SJCRH30 (cell line): Measurements from ENCODE around the gene SCAPER. TPM values are rescaled to one million over a fixed set of nuclear protein-coding genes. Genes with fewer than 3 reads are reported as not detected.

Experiments
- DNase-seq, 2 experiments: peaks; one replicate each; pipeline ENCODE4 v3.0.0-alpha.2; 2015 to 2020
- H3K27ac ChIP-seq: fragments of 250-450 bp; sonication (Bioruptor Pico); 2 replicates; pipeline ENCODE4 v1.5.1; 2020; ENCODE audit warnings: mild to moderate bottlenecking, moderate library complexity
- H3K27me3 ChIP-seq: fragments of 250-450 bp; sonication (Bioruptor Pico); 2 replicates; pipeline ENCODE4 v1.5.1; 2020; ENCODE audit warnings: mild to moderate bottlenecking, moderate library complexity
- H3K36me3 ChIP-seq: fragments of 250-450 bp; sonication (Bioruptor Pico); 2 replicates; pipeline ENCODE4 v1.5.1; 2020; ENCODE audit warnings: mild to moderate bottlenecking, moderate library complexity
- H3K4me1 ChIP-seq: fragments of 250-450 bp; sonication (Bioruptor Pico); 2 replicates; pipeline ENCODE4 v1.5.1; 2020; ENCODE audit warnings: mild to moderate bottlenecking, moderate library complexity
- H3K4me3 ChIP-seq: fragments of 250-450 bp; sonication (Bioruptor Pico); 2 replicates; pipeline ENCODE4 v1.5.1; 2020; ENCODE audit warnings: mild to moderate bottlenecking, moderate library complexity
- H3K9me3 ChIP-seq: fragments of 250-450 bp; sonication (Bioruptor Pico); replicated peaks from 2 replicates; pipeline ENCODE4 v1.5.1; 2020; ENCODE audit warnings: mild to moderate bottlenecking, moderate library complexity
- total RNA-seq: library from RNA; depleted of rRNA; stranded (reverse); fragments of >200 nt; shearing (Covaris generic); gene quantifications from 2 replicates; pipeline ENCODE4 v1.2.3, GENCODE V29; 2014

The SCAPER gene
- total RNA-seq, 1 experiment from 2014 or later = 15.1 TPM

- H3K4me1 ChIP-seq = no peaks in the 10 kb centered on the region
Observed at GRCh38 chr15:76588811-76589747, 316.1 kb downstream of the SCAPER start.

GRCh38 chr15:76585576-76585897, 319.6 kb downstream of the SCAPER start:
- Histone ChIP-seq H3K9me3 (no peaks in the 10 kb centered on the region; the same call in 1 of the 2 replicates), H3K36me3 (no peaks in the 10 kb centered on the region), H3K27ac (no peak overlapping the region), H3K27me3 (no peaks in the 10 kb centered on the region), H3K4me1 (no peaks in the 10 kb centered on the region), H3K4me3 (no peak overlapping the region)
- no peak for DNase-seq

More at GRCh38 chr15:76588811-76589747, 316.1 kb downstream of the SCAPER start:
- Histone ChIP-seq H3K9me3 (no peaks in the 10 kb centered on the region), H3K36me3 (no peaks in the 10 kb centered on the region), H3K27ac (no peak overlapping the region), H3K27me3 (no peaks in the 10 kb centered on the region), H3K4me3 (no peak overlapping the region)
- DNase-seq = no peak

- no peak overlapping the region for H3K27ac ChIP-seq
- H3K36me3 ChIP-seq = no peaks in the 10 kb centered on the region
- H3K27me3 ChIP-seq = no peaks in the 10 kb centered on the region
- no peak for DNase-seq
- no peaks in the 10 kb centered on the region; the same call in 1 of the 2 replicates for H3K9me3 ChIP-seq
- no peak overlapping the region for H3K4me3 ChIP-seq
- no peaks in the 10 kb centered on the region for H3K4me1 ChIP-seq
Observed at GRCh38 chr15:76584868-76585575, 320.1 kb downstream of the SCAPER start.

DNA sequence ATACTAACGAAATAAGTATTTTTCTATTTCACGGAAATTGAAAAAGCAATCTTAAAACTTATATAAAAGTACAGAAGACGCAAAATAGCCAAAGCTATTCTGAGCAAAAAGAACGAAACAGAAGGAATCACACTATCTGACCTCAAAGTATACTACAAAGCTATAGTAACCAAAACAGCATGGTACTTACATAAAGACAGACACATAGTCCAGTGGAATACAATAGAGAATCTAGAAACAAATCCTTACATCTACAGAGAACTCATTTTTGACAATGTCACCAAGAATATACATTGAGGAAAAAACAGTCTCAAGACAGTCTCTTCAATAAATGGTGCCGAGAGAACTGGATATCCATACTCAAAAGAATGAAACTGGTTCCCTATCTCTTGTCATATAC, 322.6 kb downstream of the SCAPER start:
- Histone ChIP-seq H3K4me3 (no peak overlapping the region), H3K36me3 (no peaks in the 10 kb centered on the region), H3K27me3 (no peaks in the 10 kb centered on the region), H3K9me3 (no peaks in the 10 kb centered on the region; the same call in 1 of the 2 replicates), H3K27ac (no peak overlapping the region), H3K4me1 (no peaks in the 10 kb centered on the region)
- no peak for DNase-seq

GRCh38 chr15:76577879-76578512, 327.1 kb downstream of the SCAPER start:
- H3K4me1 ChIP-seq = no peaks in the 10 kb centered on the region
- no peak for DNase-seq
- no peaks in the 10 kb centered on the region for H3K27me3 ChIP-seq
- H3K4me3 ChIP-seq = no peak overlapping the region
- no peak overlapping the region for H3K27ac ChIP-seq
- no peaks in the 10 kb centered on the region for H3K36me3 ChIP-seq
- H3K9me3 ChIP-seq = no peaks in the 10 kb centered on the region; the same call in 1 of the 2 replicates

DNA sequence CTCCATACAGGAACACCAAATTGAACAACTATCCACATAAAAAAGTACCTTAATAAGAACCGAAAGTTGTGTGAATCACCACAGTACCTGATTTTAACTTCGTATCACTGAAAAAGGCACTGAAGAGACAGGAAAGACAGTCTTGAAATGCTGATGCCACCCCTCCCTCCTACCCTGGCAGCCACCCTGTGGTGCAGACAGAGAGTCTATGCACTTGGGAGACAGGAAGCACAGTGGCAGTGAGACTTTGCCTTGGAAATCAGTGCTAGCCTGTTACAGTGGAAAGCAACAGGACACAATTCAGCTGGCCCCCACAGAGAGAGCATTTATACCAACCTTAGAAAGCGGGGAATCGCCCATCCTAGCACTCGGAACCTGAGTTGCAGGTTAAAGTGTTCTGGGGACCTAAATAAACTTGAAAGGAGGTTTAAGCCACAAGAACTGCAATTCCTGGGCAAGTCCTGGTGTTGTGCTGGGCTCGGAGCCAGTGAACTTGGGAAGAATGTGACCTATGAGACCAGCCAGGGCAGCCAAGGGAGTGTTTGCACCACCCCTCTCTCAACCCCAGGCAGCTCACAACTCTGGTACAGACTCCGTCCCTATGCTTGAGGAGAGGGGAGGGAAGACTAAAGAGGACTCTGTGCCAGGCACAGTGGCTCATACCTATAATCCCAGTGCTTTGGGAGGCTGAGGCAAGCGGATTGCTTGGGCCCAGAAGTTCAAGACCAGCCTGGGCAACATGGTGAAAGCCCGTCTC, 328.4 kb downstream of the SCAPER start:
- no peak overlapping the region for H3K4me3 ChIP-seq
- no peaks in the 10 kb centered on the region for H3K27me3 ChIP-seq
- H3K36me3 ChIP-seq = no peaks in the 10 kb centered on the region
- H3K27ac ChIP-seq = no peak overlapping the region
- H3K9me3 ChIP-seq = no peaks in the 10 kb centered on the region
- DNase-seq = no peak
- no peaks in the 10 kb centered on the region for H3K4me1 ChIP-seq

DNA sequence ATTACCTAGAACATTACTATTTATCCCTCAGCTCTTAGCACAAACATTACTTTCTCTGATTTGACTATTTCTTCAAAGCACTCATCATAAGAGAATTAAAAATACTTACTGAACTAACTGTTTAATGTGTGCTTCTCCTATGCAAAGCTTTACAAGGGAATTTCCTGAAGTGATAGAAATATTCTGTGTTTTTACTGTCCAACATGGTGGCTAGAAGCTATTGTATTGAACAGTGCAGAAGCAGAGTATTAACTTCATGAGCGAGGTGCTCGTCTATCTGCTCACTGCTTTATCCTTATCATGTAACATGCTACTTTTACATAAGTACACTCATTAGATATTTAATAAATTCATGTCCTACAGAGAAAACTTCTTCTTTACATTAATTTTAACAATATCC, 329.5 kb downstream of the SCAPER start:
- H3K4me1 ChIP-seq = no peaks in the 10 kb centered on the region
- H3K27me3 ChIP-seq = no peaks in the 10 kb centered on the region
- H3K27ac ChIP-seq = no peak overlapping the region
- DNase-seq = no peak
- H3K36me3 ChIP-seq = no peaks in the 10 kb centered on the region
- no peak overlapping the region for H3K4me3 ChIP-seq
- H3K9me3 ChIP-seq = no peaks in the 10 kb centered on the region

DNA sequence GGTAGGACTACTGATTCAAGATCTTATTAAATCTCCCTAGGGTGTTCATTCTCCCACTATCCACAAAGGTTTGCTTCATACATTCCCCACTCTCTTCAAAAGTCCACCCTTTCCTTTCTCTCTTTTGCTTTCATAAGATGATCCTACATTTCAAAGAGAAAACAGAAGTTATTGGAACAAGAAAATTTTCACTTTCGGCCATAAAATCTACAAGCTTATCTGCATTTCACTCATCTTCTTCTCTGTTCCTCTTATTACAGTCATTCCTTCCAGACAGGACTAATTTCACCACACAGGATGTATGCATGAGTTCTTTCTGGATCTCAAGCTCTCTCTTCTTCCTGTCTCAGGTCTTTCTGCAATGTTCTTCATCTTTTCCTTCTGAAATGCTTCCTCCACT, 329.9 kb downstream of the SCAPER start:
- Histone ChIP-seq H3K4me3 (no peak overlapping the region), H3K4me1 (no peaks in the 10 kb centered on the region), H3K9me3 (no peaks in the 10 kb centered on the region), H3K27ac (no peak overlapping the region), H3K27me3 (no peaks in the 10 kb centered on the region), H3K36me3 (no peaks in the 10 kb centered on the region)
- DNase-seq = no peak

DNA sequence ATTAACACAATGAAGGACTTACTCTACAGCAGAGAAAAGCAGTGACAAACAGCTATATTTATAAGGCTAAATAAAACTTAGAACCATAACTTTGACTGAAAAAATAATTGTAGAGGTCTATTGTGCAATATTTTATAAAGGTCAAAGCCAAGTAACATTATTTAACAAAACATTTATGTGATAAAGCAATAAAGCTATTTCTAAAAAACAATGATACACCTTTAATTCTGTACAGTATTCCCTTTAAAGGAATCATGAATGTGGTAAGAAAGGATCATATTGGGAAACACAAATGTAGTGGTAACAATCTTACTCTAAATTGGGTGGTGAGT, 332.2 kb downstream of the SCAPER start:
- H3K36me3 ChIP-seq = no peaks in the 10 kb centered on the region
- no peaks in the 10 kb centered on the region for H3K9me3 ChIP-seq
- H3K27ac ChIP-seq = no peak overlapping the region
- DNase-seq = no peak
- H3K4me1 ChIP-seq = no peaks in the 10 kb centered on the region
- H3K27me3 ChIP-seq = no peaks in the 10 kb centered on the region
- no peak overlapping the region for H3K4me3 ChIP-seq

DNA sequence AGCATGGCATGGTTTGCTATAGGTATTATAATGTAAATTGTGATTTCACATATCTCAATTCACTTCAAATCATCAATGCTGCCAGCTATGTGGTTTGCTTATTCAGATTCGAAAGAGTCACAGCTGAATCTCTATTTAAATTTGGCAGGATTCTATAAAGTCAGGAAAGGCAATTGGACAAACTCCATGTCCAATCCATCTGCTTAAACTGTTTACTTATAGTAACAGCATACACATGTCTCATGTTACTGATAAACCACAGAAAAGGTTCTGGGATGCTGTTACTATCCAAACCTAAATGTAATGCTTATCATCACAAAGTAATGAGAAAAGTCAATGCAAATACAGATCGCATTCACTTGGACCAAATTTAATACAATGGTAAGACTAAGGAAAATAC, 338.9 kb downstream of the SCAPER start:
- Histone ChIP-seq H3K9me3 (no peaks in the 10 kb centered on the region), H3K36me3 (no peaks in the 10 kb centered on the region), H3K27me3 (no peaks in the 10 kb centered on the region), H3K4me3 (no peak overlapping the region), H3K27ac (peak overlapping the region; percentile 20; the same call in 1 of the 2 replicates), H3K4me1 (peaks cover 22% of the 10 kb centered on the region)
- DNase-seq = peak in 1 of 2 experiments; percentile 64

DNA sequence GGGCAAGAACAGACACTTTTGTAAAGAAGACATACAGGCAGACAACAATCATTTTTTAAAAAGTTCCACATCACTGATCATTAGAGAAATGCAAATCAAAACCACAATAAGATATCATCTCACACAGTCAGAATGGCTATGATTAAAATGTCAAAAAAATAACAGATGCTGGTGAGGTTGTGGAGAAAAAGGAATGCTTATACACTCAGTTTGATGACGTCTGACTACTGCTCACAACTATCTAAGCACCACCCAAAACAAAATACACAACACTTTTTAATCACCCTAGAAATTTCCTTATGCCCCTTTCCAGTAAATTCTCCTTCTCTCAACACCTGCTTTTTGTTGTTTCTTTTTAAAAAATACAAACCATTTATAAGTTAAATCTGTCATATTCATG, 339.8 kb downstream of the SCAPER start:
- no peaks in the 10 kb centered on the region for H3K9me3 ChIP-seq
- no peaks in the 10 kb centered on the region for H3K36me3 ChIP-seq
- DNase-seq = no peak
- H3K4me1 ChIP-seq = peaks cover 22% of the 10 kb centered on the region
- no peak overlapping the region for H3K4me3 ChIP-seq
- no peaks in the 10 kb centered on the region for H3K27me3 ChIP-seq
- H3K27ac ChIP-seq = no peak overlapping the region

DNA sequence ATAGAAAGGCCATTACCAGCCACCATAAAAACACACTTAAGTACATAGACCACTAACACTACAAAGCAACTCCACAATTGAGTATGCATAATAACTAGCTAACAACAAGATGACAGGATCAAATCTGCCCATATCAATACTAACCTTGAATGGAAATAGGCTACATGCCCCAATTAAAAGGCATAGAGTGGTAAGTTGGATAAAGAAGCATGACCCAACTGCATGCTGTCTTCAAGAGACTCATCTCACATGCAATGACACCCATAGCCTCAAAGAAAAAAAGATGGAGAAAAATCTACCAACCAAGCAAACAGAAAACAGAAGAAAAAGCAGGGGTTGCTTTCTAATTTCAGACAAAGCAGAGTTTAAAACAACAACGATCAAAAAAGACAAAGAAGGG, 349.9 kb downstream of the SCAPER start:
- Histone ChIP-seq H3K27me3 (no peaks in the 10 kb centered on the region), H3K9me3 (no peaks in the 10 kb centered on the region), H3K36me3 (no peaks in the 10 kb centered on the region), H3K4me3 (no peak overlapping the region), H3K27ac (no peak overlapping the region), H3K4me1 (no peaks in the 10 kb centered on the region)
- DNase-seq = no peak

- H3K27ac ChIP-seq = no peak overlapping the region
- no peak overlapping the region for H3K4me3 ChIP-seq
- DNase-seq = no peak
Observed at GRCh38 chr15:76553564-76553963, 351.6 kb downstream of the SCAPER start.

DNA sequence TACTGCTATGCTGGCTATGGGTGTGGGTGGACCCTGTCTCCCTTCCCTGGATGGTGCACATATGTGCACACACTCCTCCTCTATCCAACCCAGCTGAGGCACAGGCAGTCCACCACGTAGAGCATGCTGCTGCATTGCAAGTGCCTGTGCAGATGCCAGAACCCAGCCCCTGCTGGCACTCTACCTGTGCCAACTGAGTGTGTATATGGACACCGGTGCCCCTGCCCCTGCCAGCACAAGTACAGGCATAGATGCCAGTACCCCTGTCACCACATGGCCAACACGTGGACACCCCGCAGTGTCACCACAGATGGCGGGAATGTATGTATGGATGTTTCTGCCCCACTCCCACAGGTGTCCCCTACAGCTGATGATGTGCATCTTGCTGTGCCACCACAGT, 352.0 kb downstream of the SCAPER start:
- H3K4me1 ChIP-seq = no peaks in the 10 kb centered on the region
- no peaks in the 10 kb centered on the region for H3K36me3 ChIP-seq
- H3K27me3 ChIP-seq = no peaks in the 10 kb centered on the region
- no peak overlapping the region for H3K27ac ChIP-seq
- H3K9me3 ChIP-seq = no peaks in the 10 kb centered on the region
- no peak overlapping the region for H3K4me3 ChIP-seq
- no peak for DNase-seq

More at GRCh38 chr15:76553564-76553963, 351.6 kb downstream of the SCAPER start:
- H3K27me3 ChIP-seq = no peaks in the 10 kb centered on the region
- no peaks in the 10 kb centered on the region for H3K36me3 ChIP-seq
- no peaks in the 10 kb centered on the region for H3K4me1 ChIP-seq
- H3K9me3 ChIP-seq = no peaks in the 10 kb centered on the region
